KOPT-K1 (cell line): ENCODE data around the gene ATG3.
"Not testable (repeated sequence)": the region's sequence is repeated elsewhere in the genome, so short reads cannot be mapped to it uniquely, and the experiment has no call there.

Source experiments
- H3K27ac ChIP-seq: fragments of 200-600 bp; sonication (generic); 2 replicates; pipeline ENCODE4 v1.5.1; 2016; ENCODE audit warnings: antibody characterized with exemption, mild to moderate bottlenecking, low read depth, low read length; ENCODE audit not compliant: poor library complexity, severe bottlenecking
- H3K36me3 ChIP-seq: fragments of 200-600 bp; sonication (generic); 2 replicates; pipeline ENCODE4 v1.5.1; 2017; ENCODE audit warnings: antibody characterized with exemption, mild to moderate bottlenecking, low read length, moderate library complexity; ENCODE audit not compliant: insufficient read depth
- H3K9me3 ChIP-seq: fragments of 200-600 bp; sonication (generic); 2 replicates; pipeline ENCODE4 v1.5.1; 2017; ENCODE audit warnings: antibody characterized with exemption, low read length, mild to moderate bottlenecking; ENCODE audit not compliant: insufficient read depth, poor library complexity, severe bottlenecking

The ATG3 gene

GRCh38 chr3:112497897-112498548 lies 63.7 kb downstream of the ATG3 start:
- Histone ChIP-seq H3K9me3 (no peaks in the 10 kb centered on the region), H3K36me3 (no peaks in the 10 kb centered on the region), H3K27ac (no peak overlapping the region)

GRCh38 chr3:112496366-112497067 lies 65.2 kb downstream of the ATG3 start:
- H3K9me3 ChIP-seq = no peaks in the 10 kb centered on the region
- no peaks in the 10 kb centered on the region for H3K36me3 ChIP-seq
- H3K27ac ChIP-seq = no peak overlapping the region

GRCh38 chr3:112494448-112494767 lies 67.4 kb downstream of the ATG3 start:
- not testable (repeated sequence) for H3K36me3 ChIP-seq, H3K9me3 ChIP-seq, H3K27ac ChIP-seq

- Histone ChIP-seq H3K9me3 (no peaks in the 10 kb centered on the region), H3K36me3 (no peaks in the 10 kb centered on the region), H3K27ac (no peak overlapping the region)
Observed at GRCh38 chr3:112492124-112492523, 69.6 kb downstream of the ATG3 start.

GRCh38 chr3:112491373-112491772 lies 70.4 kb downstream of the ATG3 start:
- Histone ChIP-seq H3K9me3 (no peaks in the 10 kb centered on the region), H3K36me3 (no peaks in the 10 kb centered on the region), H3K27ac (no peak overlapping the region)

- Histone ChIP-seq H3K27ac (no peak overlapping the region), H3K36me3 (no peaks in the 10 kb centered on the region), H3K9me3 (no peaks in the 10 kb centered on the region)
Observed at GRCh38 chr3:112489674-112490479, 71.9 kb downstream of the ATG3 start.

- Histone ChIP-seq H3K9me3 (no peaks in the 10 kb centered on the region), H3K36me3 (no peaks in the 10 kb centered on the region), H3K27ac (no peak overlapping the region)
Observed at GRCh38 chr3:112486811-112487505, 74.8 kb downstream of the ATG3 start.

GRCh38 chr3:112484352-112484751 lies 77.4 kb downstream of the ATG3 start:
- Histone ChIP-seq H3K36me3 (no peaks in the 10 kb centered on the region), H3K27ac (no peak overlapping the region), H3K9me3 (no peaks in the 10 kb centered on the region)

- no peaks in the 10 kb centered on the region for H3K9me3 ChIP-seq
- no peaks in the 10 kb centered on the region for H3K36me3 ChIP-seq
- H3K27ac ChIP-seq = no peak overlapping the region
Observed at GRCh38 chr3:112482675-112483074, 79.1 kb downstream of the ATG3 start.
